Measurements from ENCODE around the gene PRPH. TPM values are rescaled to one million over a fixed set of nuclear protein-coding genes. Genes with fewer than 3 reads are reported as not detected.

The PRPH gene
- total RNA-seq, 6 experiments from 2014 or later = not detected

- 53% methylated on average over 3 of the region's 8 CpGs for WGBS (ENCODE audit: insufficient coverage, low coverage, low lambda C conversion rate, missing lambda C conversion rate)
- no peak for DNase-seq
- no peak for ATAC-seq
- H3K4me3 ChIP-seq = no peak overlapping the region
- TF ChIP-seq CTCF (IDR thresholded peaks at IDR 0.05) = no peak
- TF ChIP-seq POLR2A (IDR thresholded peaks at IDR 0.05) = no peak
- H3K4me1 ChIP-seq = no peaks in the 10 kb centered on the region
- no peaks in the 10 kb centered on the region for H3K9me3 ChIP-seq
- H3K27ac ChIP-seq = no peak overlapping the region
- intact Hi-C loops (cut with DNase I) = no loop called here
- H3K27me3 ChIP-seq = peaks cover 14 to 25% of the 10 kb centered on the region in 2 donors
- H3K36me3 ChIP-seq = no peaks in the 10 kb centered on the region
These were observed 702 bp upstream of the PRPH start for GRCh38 chr12:49294086-49294803.

GRCh38 chr12:49294804-49295081 lies 204 bp upstream of the PRPH start:
- ATAC-seq (no peak), DNase-seq (no peak)
- intact Hi-C loops (cut with DNase I) = no loop called here
- Histone ChIP-seq H3K4me1 (no peaks in the 10 kb centered on the region), H3K36me3 (no peaks in the 10 kb centered on the region), H3K9me3 (no peaks in the 10 kb centered on the region), H3K27ac (no peak overlapping the region), H3K27me3 (peaks cover 14 to 25% of the 10 kb centered on the region in 2 donors), H3K4me3 (no peak overlapping the region)
- TF ChIP-seq POLR2A (IDR thresholded peaks at IDR 0.05) (no peak), CTCF (IDR thresholded peaks at IDR 0.05) (no peak)
- no CpG with 5 or more reads among the region's 5 CpGs for WGBS (ENCODE audit: insufficient coverage, low coverage, low lambda C conversion rate, missing lambda C conversion rate)

GRCh38 chr12:49296034-49296835 lies 1.3 kb downstream of the PRPH start:
- ATAC-seq = peak; percentile 49 to 72 (median 66)
- Histone ChIP-seq H3K27ac (no peak overlapping the region), H3K36me3 (no peaks in the 10 kb centered on the region), H3K27me3 (peaks cover 14 to 25% of the 10 kb centered on the region in 2 donors), H3K4me3 (no peak overlapping the region), H3K9me3 (no peaks in the 10 kb centered on the region), H3K4me1 (no peaks in the 10 kb centered on the region)
- intact Hi-C loops (cut with DNase I) = no loop called here
- 31% methylated on average over 12 of the region's 54 CpGs for WGBS (ENCODE audit: insufficient coverage, low coverage, low lambda C conversion rate, missing lambda C conversion rate)
- peak; percentile 50 to 75 (median 62) for TF ChIP-seq CTCF (IDR thresholded peaks at IDR 0.05)
- no peak for TF ChIP-seq POLR2A (IDR thresholded peaks at IDR 0.05)
- peak in 1 of 3 donors; percentile 55 for DNase-seq

- intact Hi-C loops (cut with DNase I) = no loop called here
- Histone ChIP-seq H3K27ac (no peak overlapping the region), H3K4me3 (no peak overlapping the region), H3K4me1 (no peaks in the 10 kb centered on the region), H3K27me3 (peaks cover 14 to 25% of the 10 kb centered on the region in 2 donors), H3K36me3 (no peaks in the 10 kb centered on the region), H3K9me3 (no peaks in the 10 kb centered on the region)
- DNase-seq (no peak), ATAC-seq (peak in 3 of 4 donors; percentile 17 to 58 (median 37))
- WGBS (ENCODE audit: insufficient coverage, low coverage, low lambda C conversion rate, missing lambda C conversion rate) = 4% methylated on average over 14 of the region's 77 CpGs
- TF ChIP-seq CTCF (IDR thresholded peaks at IDR 0.05) (no peak), POLR2A (IDR thresholded peaks at IDR 0.05) (no peak)
These were observed 2.1 kb downstream of the PRPH start for GRCh38 chr12:49296836-49297694.
